HUES64 (cell line): ENCODE results near the gene ZFYVE21.

ENCODE experiments used
- H3K27ac ChIP-seq: 2 replicates; pipeline ENCODE4 v1.7.0; 2013; ENCODE audit warnings: low read depth, low read length, inconsistent platforms
- H3K27me3 ChIP-seq: 2 replicates; pipeline ENCODE4 v1.6.1; 2013; ENCODE audit warnings: mild to moderate bottlenecking, low read length; ENCODE audit not compliant: insufficient read depth
- H3K36me3 ChIP-seq: 2 replicates; pipeline ENCODE4 v1.6.1; 2013; ENCODE audit warnings: mild to moderate bottlenecking, low read length; ENCODE audit not compliant: insufficient read depth
- H3K4me1 ChIP-seq: 2 replicates; pipeline ENCODE4 v1.6.1; 2013; ENCODE audit warnings: mild to moderate bottlenecking, low read length, moderate library complexity; ENCODE audit not compliant: insufficient read depth
- H3K4me3 ChIP-seq: 2 replicates; pipeline ENCODE4 v1.5.1; 2013; ENCODE audit warnings: mild to moderate bottlenecking, low read length, moderate library complexity
- H3K9ac ChIP-seq: 2 replicates; pipeline ENCODE4 v1.6.1; 2013; ENCODE audit warnings: mild to moderate bottlenecking, low read depth, low read length
- H3K9me3 ChIP-seq: 2 replicates; pipeline ENCODE4 v1.6.1; 2013; ENCODE audit warnings: low read depth, low read length; ENCODE audit not compliant: insufficient read depth
- WGBS: fragments of 150-250, 120-280 bp; methylation state at CpG from one replicate; pipeline ENCODE4 v1.1.7; 2013; ENCODE audit warnings: missing lambda C conversion rate; 5-methylcytosine and 5-hydroxymethylcytosine counted together

ZFYVE21 gene

DNA sequence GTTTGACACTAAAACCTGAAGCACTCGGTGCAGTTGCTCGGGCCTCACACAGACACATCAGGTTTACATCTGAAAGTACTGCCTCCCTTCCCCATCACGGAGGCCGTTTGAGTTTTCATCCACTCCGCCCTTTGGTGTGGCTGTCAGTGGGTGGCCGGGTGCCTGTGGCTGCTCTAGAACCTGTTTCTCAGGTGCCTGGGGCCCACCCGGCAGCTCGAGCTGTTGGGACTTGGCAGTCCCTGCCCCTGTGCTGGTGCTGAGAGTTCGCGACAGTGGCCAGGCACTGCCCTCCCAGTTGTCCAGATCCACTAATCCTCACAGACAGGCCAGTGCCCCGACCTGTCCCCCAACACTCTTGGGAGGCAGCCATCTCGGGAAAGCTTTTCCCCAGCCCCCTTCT lies 22.7 kb upstream of the ZFYVE21 start:
- H3K36me3 ChIP-seq: peaks cover 71% of the 10 kb centered on the region
- no peaks in the 10 kb centered on the region for H3K9me3 ChIP-seq
- H3K4me1 ChIP-seq: no peaks in the 10 kb centered on the region
- H3K9ac ChIP-seq: no peak overlapping the region
- no peak overlapping the region for H3K4me3 ChIP-seq
- H3K27ac ChIP-seq: no peak overlapping the region
- H3K27me3 ChIP-seq: no peaks in the 10 kb centered on the region
- WGBS: 94% methylated on average over 12 of the region's 12 CpGs

DNA sequence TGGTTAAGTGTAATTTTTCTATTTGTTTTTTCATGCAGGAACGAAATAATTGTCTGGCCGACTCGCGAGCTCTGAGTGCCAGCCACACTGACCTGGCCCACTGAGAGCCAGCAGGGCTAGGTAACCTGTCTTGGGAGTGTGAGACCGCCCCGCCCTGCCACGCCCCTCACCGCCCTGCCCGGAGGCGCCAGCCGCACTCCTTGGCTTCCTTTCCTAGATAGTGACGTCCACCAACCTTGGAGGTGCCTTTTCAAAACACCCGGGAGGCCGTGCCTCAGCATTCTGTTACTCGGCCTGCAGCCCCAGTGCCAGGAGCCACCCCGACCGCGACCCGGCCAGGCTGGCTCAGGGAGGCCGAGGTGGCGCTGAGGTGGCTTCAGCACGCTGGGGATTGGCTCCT lies 22.1 kb upstream of the ZFYVE21 start:
- Histone ChIP-seq H3K36me3 (peaks cover 72% of the 10 kb centered on the region), H3K27ac (no peak overlapping the region), H3K9me3 (no peaks in the 10 kb centered on the region), H3K9ac (no peak overlapping the region), H3K4me1 (no peaks in the 10 kb centered on the region), H3K4me3 (no peak overlapping the region), H3K27me3 (no peaks in the 10 kb centered on the region)
- 94% methylated on average over 22 of the region's 22 CpGs for WGBS

DNA sequence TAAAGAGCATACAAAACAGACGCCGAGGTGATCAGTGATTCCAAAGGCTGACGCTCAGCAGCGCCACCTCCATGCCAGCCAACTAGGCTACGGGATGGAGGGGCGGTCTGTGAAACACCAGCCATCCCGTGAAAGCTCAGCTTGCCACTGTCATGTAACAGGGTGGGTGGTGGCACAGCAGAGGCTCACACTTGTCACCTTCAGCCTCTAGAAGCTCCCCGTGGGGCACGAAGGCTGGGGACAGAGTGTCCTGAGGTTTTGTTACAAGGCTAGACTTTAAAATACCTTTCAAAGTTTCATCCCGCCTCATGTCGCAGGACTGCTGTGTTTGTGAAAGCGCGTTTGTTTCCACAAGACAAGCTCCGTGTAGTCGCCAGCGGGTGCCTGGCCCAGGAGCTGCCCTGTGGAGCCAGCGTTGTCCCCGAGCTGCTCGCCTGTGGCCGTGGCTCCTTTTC lies 21.0 kb upstream of the ZFYVE21 start:
- H3K9ac ChIP-seq: no peak overlapping the region
- peaks cover 72% of the 10 kb centered on the region for H3K36me3 ChIP-seq
- 92% methylated on average over 20 of the region's 20 CpGs for WGBS
- no peak overlapping the region for H3K27ac ChIP-seq
- no peaks in the 10 kb centered on the region for H3K4me1 ChIP-seq
- no peaks in the 10 kb centered on the region for H3K9me3 ChIP-seq
- no peaks in the 10 kb centered on the region for H3K27me3 ChIP-seq
- no peak overlapping the region for H3K4me3 ChIP-seq

DNA sequence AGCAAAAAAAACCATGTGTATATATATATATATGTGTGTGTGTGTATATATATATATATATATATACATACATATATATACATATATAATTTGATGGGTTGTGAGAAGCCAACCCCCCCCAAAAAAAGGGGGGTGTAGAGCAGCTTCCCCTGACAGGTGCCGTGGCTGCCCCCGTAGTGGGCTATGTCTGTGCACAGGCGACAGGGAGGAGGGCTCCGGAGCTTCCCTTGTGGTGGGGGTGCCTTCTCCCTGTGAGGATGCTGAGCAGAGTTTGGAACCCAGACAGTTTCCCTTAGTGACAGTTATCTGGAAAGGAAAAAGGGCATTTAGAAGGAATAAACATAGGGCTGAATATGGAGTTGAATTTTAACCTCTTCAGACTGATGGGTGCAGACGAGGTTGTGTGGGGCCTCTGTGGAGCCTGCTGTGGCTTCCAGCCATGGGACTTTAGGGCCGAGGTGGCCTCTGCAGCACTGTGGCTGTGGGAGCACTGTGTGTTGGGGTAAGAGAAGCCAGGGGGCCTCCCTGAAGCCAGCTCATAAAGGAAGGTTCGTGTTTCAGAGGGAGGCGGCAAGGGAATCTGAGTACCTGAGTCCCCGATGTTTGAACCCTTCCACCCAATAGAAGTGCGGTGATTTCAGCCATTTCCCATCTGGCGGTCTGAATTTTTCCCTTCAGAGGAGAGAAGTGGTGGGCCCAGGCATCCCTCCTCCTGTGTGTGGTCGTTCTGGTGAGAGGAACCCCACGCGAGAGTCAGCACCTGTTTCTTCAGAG lies 20.1 kb upstream of the ZFYVE21 start:
- no peak overlapping the region for H3K27ac ChIP-seq

DNA sequence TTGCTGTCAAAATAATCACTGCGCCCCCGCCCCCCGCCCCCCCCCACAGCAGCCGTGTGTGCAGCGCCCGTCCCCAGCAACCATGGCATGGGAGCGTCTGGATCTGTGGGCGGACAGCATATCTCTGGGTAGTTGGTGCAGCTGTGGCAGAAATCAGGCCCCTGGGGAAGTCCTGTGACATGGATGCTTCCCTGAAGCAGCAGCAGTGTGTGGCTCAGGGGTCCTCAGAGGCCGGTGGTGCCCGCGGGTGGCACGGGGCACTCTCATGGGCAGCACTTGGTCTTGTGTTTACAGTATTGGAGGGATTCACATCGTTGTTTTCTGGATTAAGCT lies 19.6 kb upstream of the ZFYVE21 start:
- no peaks in the 10 kb centered on the region for H3K27me3 ChIP-seq
- H3K4me1 ChIP-seq: no peaks in the 10 kb centered on the region
- H3K4me3 ChIP-seq: no peak overlapping the region
- peaks cover 76% of the 10 kb centered on the region for H3K36me3 ChIP-seq
- no peak overlapping the region for H3K9ac ChIP-seq
- H3K9me3 ChIP-seq: no peaks in the 10 kb centered on the region
- 94% methylated on average over 10 of the region's 13 CpGs for WGBS
- H3K27ac ChIP-seq: no peak overlapping the region

More for the DNA sequence above, 20.1 kb upstream of the ZFYVE21 start:
- WGBS: 94% methylated on average over 11 of the region's 14 CpGs
- Histone ChIP-seq H3K4me1 (no peaks in the 10 kb centered on the region), H3K4me3 (no peak overlapping the region), H3K27me3 (no peaks in the 10 kb centered on the region), H3K9me3 (no peaks in the 10 kb centered on the region), H3K36me3 (peaks cover 75% of the 10 kb centered on the region), H3K9ac (no peak overlapping the region)

DNA sequence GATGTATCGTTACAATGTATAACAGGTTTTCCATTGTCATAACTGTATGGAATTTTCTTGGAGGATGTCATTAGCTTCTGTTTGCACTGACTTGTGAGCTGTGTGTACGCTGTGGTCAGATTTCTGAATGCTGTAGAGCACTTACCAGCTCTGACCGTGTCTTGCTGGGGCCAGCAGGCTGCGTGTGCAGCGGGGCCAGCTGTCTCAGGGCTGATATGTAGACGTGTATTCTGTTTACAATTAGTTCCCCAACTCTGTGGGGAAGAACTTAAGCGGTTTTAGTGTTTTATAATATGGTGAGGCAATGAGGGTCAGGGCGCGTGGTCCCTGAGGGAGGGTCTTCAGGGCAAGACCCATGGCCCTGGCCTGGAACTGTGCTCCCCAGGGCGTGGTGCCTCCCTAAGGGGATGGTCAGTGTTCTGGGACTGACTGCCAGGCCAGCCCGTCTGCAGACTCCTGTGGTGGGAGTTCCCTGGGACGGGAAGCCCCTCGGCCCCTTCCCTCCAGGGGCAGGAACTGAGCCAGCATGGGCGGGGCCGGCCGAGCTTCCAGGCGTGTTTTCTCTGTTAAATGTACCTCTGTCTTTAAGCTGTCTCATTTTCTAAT lies 19.0 kb upstream of the ZFYVE21 start:
- peaks cover 80% of the 10 kb centered on the region for H3K36me3 ChIP-seq
- no peak overlapping the region for H3K4me3 ChIP-seq
- H3K27ac ChIP-seq: no peak overlapping the region
- 81% methylated on average over 16 of the region's 17 CpGs for WGBS
- H3K9me3 ChIP-seq: no peaks in the 10 kb centered on the region
- H3K4me1 ChIP-seq: no peaks in the 10 kb centered on the region
- no peak overlapping the region for H3K9ac ChIP-seq
- H3K27me3 ChIP-seq: no peaks in the 10 kb centered on the region

DNA sequence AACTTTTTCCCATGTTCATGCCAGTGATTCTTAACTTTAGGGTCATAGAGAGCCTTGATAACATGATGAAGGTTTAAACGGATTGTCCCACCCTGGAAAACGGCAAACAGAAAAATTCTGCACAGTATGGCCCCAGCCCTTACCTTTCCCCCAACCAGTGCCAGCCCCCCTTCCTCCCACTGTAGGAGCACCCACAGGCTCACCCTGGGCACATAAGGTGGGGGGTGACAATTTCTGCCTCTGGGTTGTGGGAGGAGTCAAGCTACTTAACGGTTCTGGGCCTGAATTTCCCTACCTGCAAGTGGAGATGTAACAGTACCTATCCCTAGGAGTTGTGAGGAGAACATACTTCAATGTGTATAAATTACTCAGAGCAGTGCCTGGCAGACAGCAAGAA lies 18.4 kb upstream of the ZFYVE21 start:
- Histone ChIP-seq H3K27ac (no peak overlapping the region), H3K4me1 (no peaks in the 10 kb centered on the region), H3K27me3 (no peaks in the 10 kb centered on the region), H3K4me3 (no peak overlapping the region), H3K36me3 (peaks cover 79% of the 10 kb centered on the region), H3K9ac (no peak overlapping the region), H3K9me3 (no peaks in the 10 kb centered on the region)
- 75% methylated on average over 3 of the region's 3 CpGs for WGBS

DNA sequence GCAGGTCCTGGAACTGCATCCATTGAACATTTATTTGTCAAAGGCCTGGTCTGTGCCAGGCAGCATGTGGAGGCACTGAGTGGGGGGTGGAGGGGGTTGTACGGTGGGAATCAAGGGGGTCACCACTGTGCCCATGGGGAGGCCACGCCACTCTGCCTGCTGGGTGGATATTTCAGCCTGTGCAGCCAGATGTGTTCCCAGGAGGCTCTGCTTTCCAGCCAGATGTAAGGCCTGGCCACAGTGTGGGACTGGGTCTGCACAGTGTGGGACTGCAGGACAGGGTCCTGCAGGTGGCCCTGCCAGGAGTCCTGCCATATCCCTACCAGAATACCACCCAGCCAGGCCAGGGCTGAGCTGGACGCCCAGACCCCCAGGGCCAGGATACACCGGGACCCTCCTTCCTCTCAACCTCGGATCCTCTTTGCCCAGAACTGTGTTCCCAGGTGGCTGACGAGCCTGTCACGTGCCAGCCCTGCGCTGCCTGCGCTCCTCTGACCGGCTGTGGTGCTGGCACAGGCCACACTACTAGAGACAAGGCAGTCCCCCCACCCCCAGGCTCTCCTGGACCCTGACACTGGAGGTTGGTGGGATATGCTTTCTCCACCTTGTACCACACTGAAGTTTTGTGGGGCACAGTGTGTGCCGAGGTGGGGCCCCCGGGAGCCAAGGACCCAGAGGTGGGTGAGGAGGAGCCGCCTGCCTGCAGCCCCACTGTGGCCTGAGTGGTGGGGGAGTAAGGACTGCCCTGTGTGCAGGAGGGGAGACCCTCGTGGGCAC lies 17.8 kb upstream of the ZFYVE21 start:
- Histone ChIP-seq H3K36me3 (peaks cover 79% of the 10 kb centered on the region), H3K4me3 (no peak overlapping the region), H3K9ac (no peak overlapping the region), H3K9me3 (no peaks in the 10 kb centered on the region), H3K4me1 (no peaks in the 10 kb centered on the region), H3K27ac (no peak overlapping the region; the same call in 1 of the 2 replicates), H3K27me3 (no peaks in the 10 kb centered on the region)
- 91% methylated on average over 14 of the region's 14 CpGs for WGBS

DNA sequence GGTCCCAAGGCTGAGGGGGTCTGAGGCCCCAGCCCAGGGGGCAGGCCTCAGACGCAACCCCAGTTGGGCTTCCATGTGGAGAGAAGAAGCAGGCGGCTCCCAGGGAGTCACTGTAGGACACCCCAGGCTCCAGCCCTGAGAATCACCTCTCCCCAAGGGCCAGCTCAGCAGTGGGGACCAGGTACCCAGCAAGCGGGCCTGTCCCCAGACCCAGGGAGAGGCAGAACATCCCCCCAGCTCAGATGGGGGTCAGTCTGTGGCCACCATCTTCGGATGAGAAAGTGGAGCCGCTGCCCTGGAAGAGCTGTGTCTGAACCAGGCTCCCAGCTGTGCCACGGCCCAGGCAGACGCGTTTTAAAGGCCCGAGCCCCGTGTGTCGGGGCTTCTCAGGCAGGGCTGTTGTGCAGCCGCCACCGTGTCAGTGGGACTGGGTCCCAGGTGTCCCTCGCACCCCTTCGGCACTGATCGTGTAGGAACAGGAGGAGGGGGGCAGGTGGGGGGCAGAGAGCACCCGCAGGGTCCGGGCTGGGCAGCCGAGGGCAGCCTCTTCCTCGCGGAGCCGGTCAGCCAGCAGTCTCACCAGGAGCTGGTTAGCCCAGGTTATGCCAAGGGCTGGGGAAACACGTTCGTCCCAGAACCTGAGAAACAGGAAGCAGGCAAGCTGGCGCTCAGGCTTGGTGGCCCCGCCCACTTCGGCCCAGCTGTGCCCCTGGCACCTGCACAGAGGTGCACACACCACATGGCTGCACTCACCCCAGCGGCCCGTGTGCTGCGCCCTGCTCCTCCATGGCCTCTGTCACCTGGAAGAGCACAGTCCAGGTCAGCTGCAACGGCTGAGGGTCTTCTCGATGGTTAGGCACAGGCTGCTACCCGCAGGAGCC lies 17.0 kb upstream of the ZFYVE21 start:
- Histone ChIP-seq H3K27me3 (no peaks in the 10 kb centered on the region), H3K4me1 (no peaks in the 10 kb centered on the region), H3K4me3 (no peak overlapping the region), H3K36me3 (peaks cover 79% of the 10 kb centered on the region), H3K9ac (no peak overlapping the region), H3K9me3 (no peaks in the 10 kb centered on the region), H3K27ac (no peak overlapping the region)
- 95% methylated on average over 33 of the region's 33 CpGs for WGBS

DNA sequence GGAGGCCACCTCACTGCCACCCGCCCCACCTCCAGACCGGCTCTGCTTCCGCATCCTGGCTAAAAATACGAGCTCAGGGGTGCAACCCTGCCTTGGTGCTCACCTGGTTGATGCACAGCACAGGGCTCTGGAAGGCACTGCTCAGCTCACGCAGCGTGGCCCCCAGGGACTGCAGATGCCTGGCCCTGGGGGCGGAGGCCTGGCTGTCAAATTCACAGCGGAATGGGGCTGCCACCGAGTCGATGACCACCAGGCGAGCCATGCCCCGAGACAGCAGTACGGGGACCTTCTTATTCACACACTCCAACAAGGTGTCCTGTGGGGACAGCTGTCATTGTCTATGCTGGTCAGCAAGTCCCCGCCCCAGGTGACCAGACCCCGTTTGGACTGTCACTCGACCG lies 16.3 kb upstream of the ZFYVE21 start:
- peaks cover 79% of the 10 kb centered on the region for H3K36me3 ChIP-seq
- 94% methylated on average over 17 of the region's 17 CpGs for WGBS
- H3K4me3 ChIP-seq: no peak overlapping the region
- H3K9ac ChIP-seq: no peak overlapping the region
- H3K9me3 ChIP-seq: no peaks in the 10 kb centered on the region
- H3K27me3 ChIP-seq: no peaks in the 10 kb centered on the region
- no peak overlapping the region for H3K27ac ChIP-seq
- no peaks in the 10 kb centered on the region for H3K4me1 ChIP-seq
